Smooth muscle cell (in vitro differentiated cells): ENCODE measurements around the gene DPP7. TPM values are rescaled to one million over a fixed set of nuclear protein-coding genes. Genes with fewer than 3 reads are reported as not detected.
A peak's percentile ranks its signal among the peaks of the same experiment; 100 is the strongest.

Experiments used
- DNase-seq: peaks from one replicate; lab custom pipeline; 2025; ENCODE audit not compliant: unreplicated experiment; lab: John Stamatoyannopoulos, UW
- H2AFZ ChIP-seq: fragments of 200-600 bp; sonication (generic); 2 replicates; pipeline ENCODE4 v1.6.0; 2016; ENCODE audit warnings: antibody characterized with exemption, low read depth, mild to moderate bottlenecking
- H3F3A ChIP-seq: fragments of 200-600 bp; sonication (generic); 2 replicates; pipeline ENCODE4 v1.6.0; 2017; ENCODE audit warnings: antibody characterized with exemption, low read depth
- H3K27ac ChIP-seq: fragments of 200-600 bp; sonication (generic); 2 replicates; pipeline ENCODE4 v1.5.1; 2016; ENCODE audit warnings: low read depth, mild to moderate bottlenecking
- H3K27me3 ChIP-seq: fragments of 200-600 bp; sonication (generic); 2 replicates; pipeline ENCODE4 v1.6.1; 2016; ENCODE audit warnings: low read depth, mild to moderate bottlenecking
- H3K36me3 ChIP-seq: fragments of 200-600 bp; sonication (generic); 2 replicates; pipeline ENCODE4 v1.5.1; 2016; ENCODE audit warnings: low read depth
- H3K4me1 ChIP-seq: fragments of 200-600 bp; sonication (generic); 2 replicates; pipeline ENCODE4 v1.5.1; 2016; ENCODE audit warnings: low read depth
- H3K4me2 ChIP-seq: fragments of 200-600 bp; sonication (generic); 2 replicates; pipeline ENCODE4 v1.6.0; 2016; ENCODE audit warnings: mild to moderate bottlenecking
- H3K4me3 ChIP-seq: fragments of 200-600 bp; sonication (generic); 2 replicates; pipeline ENCODE4 v1.5.1; 2016; ENCODE audit warnings: mild to moderate bottlenecking
- H3K79me2 ChIP-seq: fragments of 200-600 bp; sonication (generic); 2 replicates; pipeline ENCODE4 v1.6.0; 2016; ENCODE audit warnings: low read depth, mild to moderate bottlenecking
- H3K9ac ChIP-seq: fragments of 200-600 bp; sonication (generic); 2 replicates; pipeline ENCODE4 v1.6.0; 2016; ENCODE audit warnings: low read depth
- H3K9me3 ChIP-seq: fragments of 200-600 bp; sonication (generic); replicated peaks from 2 replicates; pipeline ENCODE4 v1.5.1; 2016; ENCODE audit warnings: low read depth
- H4K20me1 ChIP-seq: fragments of 200-600 bp; sonication (generic); 2 replicates; pipeline ENCODE4 v1.6.0; 2016; ENCODE audit warnings: low read depth
- CTCF ChIP-seq: fragments of 200-600 bp; sonication (generic); IDR thresholded peaks from 2 replicates; pipeline ENCODE4 v1.5.1; 2017; ENCODE audit warnings: borderline replicate concordance, mild to moderate bottlenecking, antibody characterized with exemption; ENCODE audit not compliant: insufficient read depth, poor library complexity, severe bottlenecking
- WGBS: methylation state at CpG from one replicate; pipeline ENCODE4 v1.1.7; 2016; ENCODE audit warnings: low lambda C conversion rate; 5-methylcytosine and 5-hydroxymethylcytosine counted together
- polyA plus RNA-seq: library from polyadenylated mRNA; unstranded; fragments of >200 nt; fragmentation: Nextera tagmentation; extraction: Ambion mirVana; gene quantifications from 2 replicates; pipeline ENCODE4 v1.2.1, GENCODE V29; 2016
- total RNA-seq: library from RNA; depleted of rRNA; stranded (reverse); fragments of >200 nt; gene quantifications from 2 replicates; pipeline ENCODE4 v1.2.3, GENCODE V29; 2014

DPP7 gene
- total and polyA plus RNA-seq, 2 experiments from 2014 or later: 51.4 to 170 TPM

GRCh38 chr9:137065336-137065967 lies 49.1 kb downstream of the DPP7 start:
- Histone ChIP-seq H3K79me2 (no peaks in the 10 kb centered on the region), H3K27ac (no peak overlapping the region), H3K4me1 (no peaks in the 10 kb centered on the region), H2AFZ (no peak overlapping the region), H4K20me1 (no peaks in the 10 kb centered on the region), H3K36me3 (no peaks in the 10 kb centered on the region), H3K4me2 (no peak overlapping the region), H3K4me3 (no peak overlapping the region), H3K9me3 (no peaks in the 10 kb centered on the region), H3K27me3 (peaks cover 6% of the 10 kb centered on the region), H3K9ac (no peak overlapping the region), H3F3A (no peaks in the 10 kb centered on the region)
- DNase-seq: no peak
- TF ChIP-seq CTCF: no peak
- 95% methylated on average over 21 of the region's 23 CpGs for WGBS

GRCh38 chr9:137064880-137065164 lies 49.7 kb downstream of the DPP7 start:
- H3F3A ChIP-seq: no peaks in the 10 kb centered on the region
- no peaks in the 10 kb centered on the region for H4K20me1 ChIP-seq
- no peak overlapping the region for H3K27ac ChIP-seq
- H3K79me2 ChIP-seq: no peaks in the 10 kb centered on the region
- no peaks in the 10 kb centered on the region for H3K36me3 ChIP-seq
- WGBS: 86% methylated on average over 6 of the region's 12 CpGs
- DNase-seq: no peak
- no peak overlapping the region for H2AFZ ChIP-seq
- H3K27me3 ChIP-seq: peaks cover 6% of the 10 kb centered on the region
- H3K4me3 ChIP-seq: no peak overlapping the region
- TF ChIP-seq CTCF: no peak
- H3K9me3 ChIP-seq: no peaks in the 10 kb centered on the region
- H3K4me1 ChIP-seq: no peaks in the 10 kb centered on the region
- no peak overlapping the region for H3K9ac ChIP-seq
- H3K4me2 ChIP-seq: no peak overlapping the region

GRCh38 chr9:137064027-137064879 lies 50.3 kb downstream of the DPP7 start:
- no peaks in the 10 kb centered on the region for H3K36me3 ChIP-seq
- peaks cover 2% of the 10 kb centered on the region for H3K27me3 ChIP-seq
- H3K9me3 ChIP-seq: no peaks in the 10 kb centered on the region
- no peak overlapping the region for H3K4me3 ChIP-seq
- TF ChIP-seq CTCF: peak; percentile 99
- H3K9ac ChIP-seq: no peak overlapping the region
- no peak overlapping the region for H3K4me2 ChIP-seq
- H3K79me2 ChIP-seq: no peaks in the 10 kb centered on the region
- peak; percentile 23 for DNase-seq
- WGBS: 51% methylated on average over 45 of the region's 55 CpGs
- no peaks in the 10 kb centered on the region for H3K4me1 ChIP-seq
- H4K20me1 ChIP-seq: no peaks in the 10 kb centered on the region
- H3K27ac ChIP-seq: no peak overlapping the region
- H2AFZ ChIP-seq: no peak overlapping the region
- no peaks in the 10 kb centered on the region for H3F3A ChIP-seq
